GM18519 (cell line): ENCODE measurements around the gene ASNSD1.
"Not testable (repeated sequence)": the region's sequence is repeated elsewhere in the genome, so short reads cannot be mapped to it uniquely, and the experiment has no call there.

ENCODE experiments used
- ATAC-seq: cut with Tn5 transposase; IDR thresholded peaks from one replicate; pipeline ENCODE4 v1.9.1; 2021; ENCODE audit warnings: mild to moderate bottlenecking, moderate library complexity; ENCODE audit not compliant: unreplicated experiment, low FRiP score

Gene ASNSD1

GRCh38 chr2:189683348-189683747 lies 22.1 kb downstream of the ASNSD1 start:
- ATAC-seq, result no peak

DNA sequence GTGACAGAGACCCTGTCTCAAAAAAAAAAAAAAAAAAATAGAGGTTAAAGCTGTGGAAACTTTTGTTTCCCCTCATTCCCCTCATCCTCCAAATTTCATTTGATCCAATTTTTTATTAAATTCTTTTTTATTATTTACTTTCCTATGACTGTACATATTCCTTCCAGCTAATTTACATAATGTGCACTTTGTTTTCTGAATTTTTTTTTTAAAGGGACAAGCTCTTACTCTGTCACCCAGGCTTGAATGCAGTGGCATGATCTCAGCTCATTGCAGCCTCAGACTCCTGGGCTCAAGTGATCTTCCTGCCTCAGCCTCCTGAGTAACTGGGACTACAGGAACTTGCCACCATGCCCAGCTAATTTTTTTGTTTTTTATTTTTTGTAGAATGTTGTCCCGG lies 23.6 kb downstream of the ASNSD1 start:
- ATAC-seq, result no peak

DNA sequence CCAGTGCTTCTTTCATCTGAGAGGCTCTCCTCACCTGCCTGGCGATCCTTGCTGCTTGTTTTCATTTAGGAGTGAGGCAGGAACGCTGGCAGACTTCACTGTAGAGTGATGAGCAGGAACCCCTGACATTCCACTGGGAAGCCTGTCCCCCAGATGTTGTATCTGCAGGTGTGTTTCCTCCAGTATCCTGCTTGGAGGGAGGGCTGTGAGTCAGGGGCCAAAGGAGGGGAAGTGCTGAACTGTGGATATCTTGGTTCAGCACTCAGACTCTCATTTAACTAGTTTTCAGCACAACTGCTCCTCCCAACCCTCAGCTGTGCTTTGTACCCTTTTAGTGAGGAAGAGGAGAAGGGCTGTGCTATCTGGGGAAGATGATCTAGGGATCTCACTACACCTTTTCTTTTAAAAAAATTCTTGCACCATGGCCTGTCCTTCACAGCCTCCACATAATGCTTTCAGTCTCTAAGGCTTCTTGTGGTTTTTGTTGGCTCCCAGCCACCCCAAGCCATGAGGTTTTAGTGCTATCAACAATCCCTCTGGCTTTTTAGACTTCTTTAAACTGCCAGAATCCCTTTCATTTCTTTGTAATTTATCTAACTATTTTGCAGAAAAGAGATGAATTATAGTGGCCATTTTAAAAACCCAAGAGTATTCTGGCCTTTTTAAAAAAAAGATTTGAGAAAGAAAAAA lies 24.4 kb downstream of the ASNSD1 start:
- no peak for ATAC-seq

DNA sequence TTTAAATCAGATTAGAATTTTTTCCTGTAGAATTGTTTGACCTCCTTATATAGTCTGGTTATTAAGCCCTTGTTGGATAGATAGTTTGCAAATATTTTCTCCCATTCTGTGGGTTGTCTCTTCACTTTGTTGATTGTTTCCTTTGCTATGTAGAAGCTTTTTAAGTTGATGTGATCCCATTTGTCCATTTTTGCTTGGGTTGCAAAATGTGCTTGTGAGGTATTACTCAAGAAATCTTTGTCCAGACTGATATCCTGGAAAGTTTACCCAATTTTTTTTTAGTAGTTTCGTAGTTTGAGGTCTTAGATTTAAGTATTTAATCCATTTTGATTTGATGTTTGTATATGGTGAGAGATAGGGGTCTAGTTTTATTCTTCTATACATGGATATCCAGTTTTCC lies 26.5 kb downstream of the ASNSD1 start:
- not testable (repeated sequence) for ATAC-seq

DNA sequence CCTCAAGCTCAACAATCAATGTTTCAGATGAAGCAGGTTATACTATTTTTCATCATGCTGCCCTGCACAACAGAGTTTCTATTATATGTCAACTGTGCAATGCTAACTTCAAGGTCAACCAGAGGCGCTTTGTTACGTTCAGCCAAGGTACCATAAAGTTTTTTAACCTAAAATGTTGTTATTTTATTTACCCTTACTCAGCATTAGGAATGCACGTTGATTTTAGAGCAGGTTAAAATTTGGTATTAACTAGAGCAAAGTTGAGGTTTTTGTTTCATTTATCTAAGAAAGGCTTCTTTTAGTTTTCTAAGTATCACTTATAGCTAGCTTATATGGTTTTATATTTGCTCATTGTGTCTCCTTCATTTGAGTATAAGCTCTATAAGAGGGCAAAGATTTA lies 35.0 kb downstream of the ASNSD1 start:
- ATAC-seq, result no peak

GRCh38 chr2:189698020-189698887 lies 37.0 kb downstream of the ASNSD1 start:
- ATAC-seq, result peak; percentile 54

GRCh38 chr2:189700681-189701080 lies 39.4 kb downstream of the ASNSD1 start:
- ATAC-seq, result no peak

- no peak for ATAC-seq
Observed at GRCh38 chr2:189702071-189702470, 40.8 kb downstream of the ASNSD1 start.

GRCh38 chr2:189709501-189710221 lies 48.4 kb downstream of the ASNSD1 start:
- ATAC-seq, result no peak

GRCh38 chr2:189717593-189717992 lies 56.3 kb downstream of the ASNSD1 start:
- not testable (repeated sequence) for ATAC-seq

DNA sequence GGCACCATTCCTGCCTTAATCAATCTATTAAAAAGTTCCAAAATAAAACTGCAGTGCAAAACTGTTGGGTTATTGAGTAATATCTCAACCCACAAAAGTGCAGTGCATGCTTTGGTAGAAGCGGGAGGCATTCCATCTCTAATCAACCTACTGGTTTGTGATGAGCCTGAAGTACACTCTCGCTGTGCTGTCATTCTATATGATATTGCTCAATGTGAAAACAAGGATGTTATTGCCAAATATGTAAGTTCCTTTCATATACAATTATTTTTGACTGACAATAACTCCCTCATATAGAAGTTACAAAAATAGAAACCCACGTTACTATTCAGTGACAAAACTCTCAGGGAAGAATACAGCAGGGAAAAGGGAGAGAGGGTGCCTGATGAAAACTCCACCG lies 58.3 kb downstream of the ASNSD1 start:
- no peak for ATAC-seq
